SJCRH30 (cell line): Measurements from ENCODE around the gene HNRNPCL2. TPM values are rescaled to one million over a fixed set of nuclear protein-coding genes. Genes with fewer than 3 reads are reported as not detected.
"Not testable (repeated sequence)": the region's sequence is repeated elsewhere in the genome, so short reads cannot be mapped to it uniquely, and the experiment has no call there.

ENCODE experiments used
- DNase-seq, 2 experiments: peaks; one replicate each; pipeline ENCODE4 v3.0.0-alpha.2; 2015 to 2020
- H3K27ac ChIP-seq: fragments of 250-450 bp; sonication (Bioruptor Pico); 2 replicates; pipeline ENCODE4 v1.5.1; 2020; ENCODE audit warnings: mild to moderate bottlenecking, moderate library complexity
- H3K27me3 ChIP-seq: fragments of 250-450 bp; sonication (Bioruptor Pico); 2 replicates; pipeline ENCODE4 v1.5.1; 2020; ENCODE audit warnings: mild to moderate bottlenecking, moderate library complexity
- H3K36me3 ChIP-seq: fragments of 250-450 bp; sonication (Bioruptor Pico); 2 replicates; pipeline ENCODE4 v1.5.1; 2020; ENCODE audit warnings: mild to moderate bottlenecking, moderate library complexity
- H3K4me1 ChIP-seq: fragments of 250-450 bp; sonication (Bioruptor Pico); 2 replicates; pipeline ENCODE4 v1.5.1; 2020; ENCODE audit warnings: mild to moderate bottlenecking, moderate library complexity
- H3K4me3 ChIP-seq: fragments of 250-450 bp; sonication (Bioruptor Pico); 2 replicates; pipeline ENCODE4 v1.5.1; 2020; ENCODE audit warnings: mild to moderate bottlenecking, moderate library complexity
- H3K9me3 ChIP-seq: fragments of 250-450 bp; sonication (Bioruptor Pico); replicated peaks from 2 replicates; pipeline ENCODE4 v1.5.1; 2020; ENCODE audit warnings: mild to moderate bottlenecking, moderate library complexity
- total RNA-seq: library from RNA; depleted of rRNA; stranded (reverse); fragments of >200 nt; shearing (Covaris generic); gene quantifications from 2 replicates; pipeline ENCODE4 v1.2.3, GENCODE V29; 2014; rRNA removed

HNRNPCL2 gene
- not detected in 2 replicates for total RNA-seq

DNA sequence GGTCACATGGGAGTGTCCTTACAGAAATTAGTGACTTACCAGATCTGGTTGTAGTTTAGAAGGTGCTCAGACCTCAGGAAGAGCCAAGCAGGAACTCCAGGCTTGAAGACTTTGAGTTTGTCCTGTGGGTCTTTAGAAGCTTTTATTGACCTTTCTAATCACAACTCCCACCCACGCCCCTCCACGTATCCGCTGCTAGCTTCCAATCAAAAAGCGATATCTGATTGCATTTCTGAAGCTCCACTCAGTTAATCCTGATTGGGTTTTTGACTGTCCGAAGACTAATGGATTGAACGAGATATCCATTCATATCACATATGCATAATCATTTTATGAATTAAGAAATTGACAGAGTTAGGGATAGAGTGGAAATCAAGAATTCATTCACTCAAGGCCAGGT, at the start of gene HNRNPCL2:
HNRNPCL2 (minus strand) TSS at position 101 of the 400 bp plus-strand sequence. CDS start 454 bp downstream, outside the sequence.
- DNase-seq, H3K27ac ChIP-seq, H3K4me1 ChIP-seq, H3K9me3 ChIP-seq, H3K27me3 ChIP-seq, H3K4me3 ChIP-seq, H3K36me3 ChIP-seq: not testable (repeated sequence)

DNA sequence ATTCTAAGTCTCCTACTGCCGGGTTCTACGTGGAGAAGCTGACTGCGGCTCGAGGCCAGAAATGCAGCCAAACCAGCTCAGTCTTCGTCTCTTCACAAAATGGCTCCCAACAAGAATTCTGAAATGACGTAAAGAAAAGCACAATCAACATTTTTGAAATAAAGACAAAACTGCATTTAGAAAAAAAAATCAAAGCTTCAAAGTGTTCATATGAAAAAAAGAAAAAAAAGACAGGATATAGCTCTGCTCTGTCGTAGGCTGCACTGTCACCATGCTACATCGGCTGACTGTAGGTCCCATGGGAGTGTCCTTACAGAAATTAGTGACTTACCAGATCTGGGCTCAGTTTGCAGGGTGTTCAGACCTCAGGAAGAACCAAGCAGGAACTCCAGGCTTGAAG, 48.9 kb upstream of the HNRNPCL2 start, which contains the start of gene HNRNPCL4:
HNRNPCL4 (minus strand) TSS at position 101 of the 400 bp plus-strand sequence. CDS start 164 bp downstream, outside the sequence.
- H3K4me1 ChIP-seq, H3K27ac ChIP-seq, H3K9me3 ChIP-seq, H3K27me3 ChIP-seq, DNase-seq, H3K36me3 ChIP-seq, H3K4me3 ChIP-seq: not testable (repeated sequence)

DNA sequence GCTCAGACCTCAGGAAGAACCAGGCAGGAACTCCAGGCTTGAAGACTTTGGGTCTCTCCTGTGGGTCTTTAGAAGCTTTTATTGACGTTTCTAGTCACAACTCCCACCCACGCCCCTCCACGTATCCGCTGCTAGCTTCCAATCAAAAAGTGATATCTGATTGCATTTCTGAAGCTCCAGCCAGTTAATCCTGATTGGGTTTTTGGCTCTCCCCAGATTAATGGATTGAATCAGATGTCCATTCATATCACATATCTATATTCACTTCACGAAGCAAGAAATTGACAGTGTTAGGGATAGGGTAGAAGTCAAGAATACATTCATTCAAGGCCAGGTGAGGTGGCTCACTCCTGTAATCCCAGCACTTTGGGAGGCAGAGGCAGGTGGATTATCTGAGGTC, 39.3 kb upstream of the HNRNPCL2 start, which contains the start of gene PRAMEF26:
PRAMEF26 (minus strand) TSS at position 101 of the 400 bp plus-strand sequence. CDS start 2,914 bp downstream, outside the sequence.
- H3K27ac ChIP-seq, result not testable (repeated sequence)

DNA sequence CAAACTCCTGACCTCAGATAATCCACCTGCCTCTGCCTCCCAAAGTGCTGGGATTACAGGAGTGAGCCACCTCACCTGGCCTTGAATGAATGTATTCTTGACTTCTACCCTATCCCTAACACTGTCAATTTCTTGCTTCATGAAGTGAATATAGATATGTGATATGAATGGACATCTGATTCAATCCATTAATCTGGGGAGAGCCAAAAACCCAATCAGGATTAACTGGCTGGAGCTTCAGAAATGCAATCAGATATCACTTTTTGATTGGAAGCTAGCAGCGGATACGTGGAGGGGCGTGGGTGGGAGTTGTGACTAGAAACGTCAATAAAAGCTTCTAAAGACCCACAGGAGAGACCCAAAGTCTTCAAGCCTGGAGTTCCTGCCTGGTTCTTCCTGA, 46.2 kb downstream of the HNRNPCL2 start, which contains the start of gene PRAMEF25:
PRAMEF25 (plus strand) TSS at position 301 of the 400 bp plus-strand sequence. CDS start 2,920 bp downstream, outside the sequence.
- DNase-seq, H3K9me3 ChIP-seq, H3K27ac ChIP-seq, H3K4me3 ChIP-seq, H3K27me3 ChIP-seq, H3K36me3 ChIP-seq, H3K4me1 ChIP-seq: not testable (repeated sequence)

More for the DNA sequence above, 39.3 kb upstream of the HNRNPCL2 start, which contains the start of gene PRAMEF26:
- not testable (repeated sequence) for H3K36me3 ChIP-seq, H3K4me3 ChIP-seq, H3K4me1 ChIP-seq, H3K9me3 ChIP-seq, DNase-seq, H3K27me3 ChIP-seq

Other genes starting within 250 kb of the HNRNPCL2 start
- gene PRAMEF4, start 230.7 kb downstream of the HNRNPCL2 start, total RNA-seq, result not detected in 2 replicates
- not detected in 2 replicates for gene PRAMEF10, start 218.6 kb downstream of the HNRNPCL2 start, total RNA-seq
- not detected in 2 replicates for gene PRAMEF7, start 200.2 kb downstream of the HNRNPCL2 start, total RNA-seq
- not detected in 2 replicates for gene PRAMEF6, start 169.3 kb downstream of the HNRNPCL2 start, total RNA-seq
- gene PRAMEF27, start 60.3 kb downstream of the HNRNPCL2 start, total RNA-seq, result not detected in 2 replicates
- not detected in 2 replicates for gene HNRNPCL3, start 56.1 kb downstream of the HNRNPCL2 start, total RNA-seq
- gene PRAMEF25, start 46.1 kb downstream of the HNRNPCL2 start, total RNA-seq, result not detected in 2 replicates
- gene PRAMEF26, start 39.2 kb upstream of the HNRNPCL2 start, total RNA-seq, result not detected in 2 replicates
- not detected in 2 replicates for gene HNRNPCL4, start 48.8 kb upstream of the HNRNPCL2 start, total RNA-seq
- gene PRAMEF9, start 55.0 kb upstream of the HNRNPCL2 start, total RNA-seq, result not detected in 2 replicates
- gene PRAMEF13, start 84.6 kb upstream of the HNRNPCL2 start, total RNA-seq, result not detected in 2 replicates
- not detected in 2 replicates for gene PRAMEF18, start 109.3 kb upstream of the HNRNPCL2 start, total RNA-seq
- gene PRAMEF5, start 137.3 kb upstream of the HNRNPCL2 start, total RNA-seq, result not detected in 2 replicates
- not detected in 2 replicates for gene PRAMEF8, start 168.3 kb upstream of the HNRNPCL2 start, total RNA-seq
- gene PRAMEF33, start 186.7 kb upstream of the HNRNPCL2 start, total RNA-seq, result not detected in 2 replicates
- gene PRAMEF15, start 198.7 kb upstream of the HNRNPCL2 start, total RNA-seq, result not detected in 2 replicates
- not detected in 2 replicates for gene PRAMEF14, start 230.3 kb upstream of the HNRNPCL2 start, total RNA-seq